GM12878 (cell line): Measurements from ENCODE around the gene PPIF. TPM values are rescaled to one million over a fixed set of nuclear protein-coding genes. Genes with fewer than 3 reads are reported as not detected.

Source experiments
- ATAC-seq: fragments of 200-7000 bp; cut with Tn5 transposase; 3 replicates; pipeline ENCODE4 v1.9.1; 2020; ENCODE audit warnings: mild to moderate bottlenecking, moderate library complexity
- BruUV-seq: library from RNA; stranded (reverse); fragments of 400-500 nt; replicated peaks from 2 replicates; lab custom pipeline; 2021; lab: Mats Ljungman, UMichigan
- CTCF ChIA-PET: fragments of 300-600 bp; sonication (Branson Sonifier 250); formaldehyde crosslinking; extraction: SDS; loops from one replicate; lab custom pipeline; 2021; ENCODE audit warnings: inconsistent platforms; lab: Yijun Ruan, JAX
- POLR2A ChIA-PET: fragments of 350-600 bp; formaldehyde crosslinking; extraction: SDS; loops from one replicate; lab custom pipeline; 2021; ENCODE audit warnings: inconsistent platforms; lab: Charles Lee
- RAD21 ChIA-PET: fragments of 300-600 bp; sonication (Branson Sonifier 250); formaldehyde crosslinking; loops from one replicate; lab custom pipeline; 2023; ENCODE audit warnings: antibody characterized with exemption; ENCODE audit not compliant: unreplicated experiment; lab: Charles Lee
- SMC1A ChIA-PET: fragments of 300-600 bp; sonication (Branson Sonifier 250); formaldehyde crosslinking; loops from one replicate; lab custom pipeline; 2023; ENCODE audit not compliant: unreplicated experiment, uncharacterized antibody; lab: Charles Lee
- DNase-seq: peaks from one replicate; pipeline ENCODE4 v3.0.0-alpha.2; 2011; ENCODE audit warnings: low read depth, low spot score
- FAIRE-seq: peaks from 3 replicates; lab custom pipeline; 2011; peaks lifted over from hg19 to GRCh38; lab: Jason Lieb, UNC
- H2AFZ ChIP-seq: 2 replicates; pipeline ENCODE4 v1.6.0; 2011; ENCODE audit warnings: low read depth, low read length, control low read depth; ENCODE audit not compliant: control insufficient read depth
- H3K27ac ChIP-seq: 2 replicates; pipeline ENCODE4 v1.5.1; 2011; ENCODE audit warnings: control low read depth; ENCODE audit not compliant: control insufficient read depth, insufficient read depth
- H3K27me3 ChIP-seq, 2 experiments: replicated peaks in 1 of 2; 2 replicates each; pipeline versions ENCODE4 v1.6.0 to v1.6.1; 2011; ENCODE audit warnings: low read length in 1 of 2; ENCODE audit not compliant: control insufficient read depth in 2 of 2, insufficient read depth in 2 of 2
- H3K36me3 ChIP-seq, 2 experiments: 2 replicates each; pipeline ENCODE4 v1.5.1; 2011; ENCODE audit warnings: low read length in 1 of 2; ENCODE audit not compliant: control insufficient read depth in 2 of 2, insufficient read depth in 2 of 2
- H3K4me1 ChIP-seq: 2 replicates; pipeline ENCODE4 v1.6.1; 2011; ENCODE audit warnings: mild to moderate bottlenecking, low read length, moderate library complexity, mixed read lengths; ENCODE audit not compliant: control insufficient read depth, insufficient read depth
- H3K4me2 ChIP-seq: 2 replicates; pipeline ENCODE4 v1.6.0; 2011; ENCODE audit warnings: control low read depth; ENCODE audit not compliant: control insufficient read depth, insufficient read depth
- H3K4me3 ChIP-seq: fragments of 200-600 bp; sonication (generic); 2 replicates; pipeline ENCODE4 v1.5.1; 2016
- H3K79me2 ChIP-seq: 2 replicates; pipeline ENCODE4 v1.6.0; 2011; ENCODE audit warnings: low read length; ENCODE audit not compliant: control insufficient read depth, insufficient read depth
- H3K9ac ChIP-seq: 2 replicates; pipeline ENCODE4 v1.8.0; 2011; ENCODE audit warnings: low read length, control low read depth, mixed read lengths; ENCODE audit not compliant: control insufficient read depth, insufficient read depth
- H3K9me3 ChIP-seq: replicated peaks from 3 replicates; pipeline ENCODE4 v1.5.1; 2011; ENCODE audit warnings: mild to moderate bottlenecking, low read length; ENCODE audit not compliant: control insufficient read depth, insufficient read depth
- H4K20me1 ChIP-seq: 2 replicates; pipeline ENCODE4 v1.6.0; 2011; ENCODE audit not compliant: control insufficient read depth, insufficient read depth
- E2F4 ChIP-seq: IDR thresholded peaks from 2 replicates; pipeline ENCODE4 v1.6.1; 2012; ENCODE audit warnings: low read depth, low read length, improper control_type of control experiment
- HCFC1 ChIP-seq: fragments of 150-350 bp; IDR thresholded peaks from 2 replicates; pipeline ENCODE4 v1.6.1; 2014; ENCODE audit warnings: low read length
- HSF1 ChIP-seq: fragments of 150-350 bp; IDR thresholded peaks from 2 replicates; pipeline ENCODE4 v1.6.1; 2014; ENCODE audit warnings: mild to moderate bottlenecking, low read depth, low read length
- MLLT1 ChIP-seq: fragments of 450-650 bp; IDR thresholded peaks from 2 replicates; pipeline ENCODE4 v1.6.1; 2016; ENCODE audit warnings: mild to moderate bottlenecking
- NBN ChIP-seq: fragments of 450-650 bp; IDR thresholded peaks from 2 replicates; pipeline ENCODE4 v1.6.1; 2016
- NR2C1 ChIP-seq: fragments of 450-650 bp; IDR thresholded peaks from 2 replicates; pipeline ENCODE4 v1.6.1; 2017; ENCODE audit warnings: antibody characterized with exemption, mild to moderate bottlenecking, moderate library complexity
- PAX8 ChIP-seq: fragments of 450-650 bp; IDR thresholded peaks from 2 replicates; pipeline ENCODE4 v1.6.1; 2017; ENCODE audit warnings: mild to moderate bottlenecking, moderate library complexity
- TCF7 ChIP-seq: IDR thresholded peaks from 2 replicates; pipeline ENCODE4 v1.6.1; 2014; ENCODE audit warnings: antibody characterized with exemption, borderline replicate concordance
- ZBED1 ChIP-seq: IDR thresholded peaks from 2 replicates; pipeline ENCODE4 v1.6.1; 2016; ENCODE audit warnings: borderline replicate concordance
- ZBTB33 ChIP-seq: fragments of 450-650 bp; IDR thresholded peaks from 2 replicates; pipeline ENCODE4 v1.6.1; 2017; ENCODE audit warnings: mild to moderate bottlenecking
- ZNF622 ChIP-seq: fragments of 450-650 bp; IDR thresholded peaks from 2 replicates; pipeline ENCODE4 v1.6.1; 2017; ENCODE audit warnings: mild to moderate bottlenecking, inconsistent platforms
- WGBS: methylation state at CpG from one replicate; pipeline ENCODE4 v1.1.6; 2016; ENCODE audit warnings: low lambda C conversion rate; ENCODE audit not compliant: insufficient replicate concordance, insufficient coverage; ENCODE audit errors: missing lambda C conversion rate; 5-methylcytosine and 5-hydroxymethylcytosine counted together
- in situ Hi-C: fragments of 300-500 bp; cut with MboI; formaldehyde crosslinking; loops from 9 replicates; pipeline ENCODE4 v1.14.3; 2018; ENCODE audit warnings: mixed read lengths
- intact Hi-C: fragments of 100-400 bp; cut with micrococcal nuclease; formaldehyde crosslinking; loops from one replicate; pipeline ENCODE4 v1.14.2; 2022; ENCODE audit not compliant: unreplicated experiment
- polyA plus RNA-seq, 11 experiments: library from polyadenylated mRNA; depleted of rRNA in 4 of 11; unstranded in 6 of 11; stranded (reverse) in 5 of 11; fragments of >200 nt; fragmentation: Nextera tagmentation in 4 of 11; fragmentation: Illumina TruSeq in 1 of 11; extraction: Ambion mirVana in 4 of 11; extraction: Trizol in 1 of 11; gene quantifications; 1 replicate in 1 of 11; 2 replicates in 10 of 11; pipeline versions ENCODE4 v1.2.1 to v1.2.3, GENCODE V29; 2011 to 2016; ENCODE audit warnings: inconsistent platforms in 2 of 11, missing spikeins in 2 of 11, low read depth in 1 of 11
- total RNA-seq, 4 experiments: library from RNA; depleted of rRNA in 3 of 4; stranded (reverse); fragments of >200 nt in 3 of 4; fragmentation: Illumina TruSeq in 1 of 4; extraction: Trizol in 1 of 4; gene quantifications; 2 replicates each; pipeline versions ENCODE4 v1.2.1 to v1.2.3, GENCODE V29; 2013 to 2021
- TF ChIP-seq, protein P1 (sequence below): fragments of 450-650 bp; formaldehyde crosslinking; IDR thresholded peaks from 2 replicates; pipeline ENCODE4 v1.5.0; 2022; ENCODE audit warnings: mild to moderate bottlenecking, missing genetic modification characterization

PPIF gene
- total and polyA plus RNA-seq, 10 of the 15 experiments (the other 5 are each of a cell fraction or from before 2014, with no cell fraction given) = 28.8 to 180 (median 128) TPM

DNA sequence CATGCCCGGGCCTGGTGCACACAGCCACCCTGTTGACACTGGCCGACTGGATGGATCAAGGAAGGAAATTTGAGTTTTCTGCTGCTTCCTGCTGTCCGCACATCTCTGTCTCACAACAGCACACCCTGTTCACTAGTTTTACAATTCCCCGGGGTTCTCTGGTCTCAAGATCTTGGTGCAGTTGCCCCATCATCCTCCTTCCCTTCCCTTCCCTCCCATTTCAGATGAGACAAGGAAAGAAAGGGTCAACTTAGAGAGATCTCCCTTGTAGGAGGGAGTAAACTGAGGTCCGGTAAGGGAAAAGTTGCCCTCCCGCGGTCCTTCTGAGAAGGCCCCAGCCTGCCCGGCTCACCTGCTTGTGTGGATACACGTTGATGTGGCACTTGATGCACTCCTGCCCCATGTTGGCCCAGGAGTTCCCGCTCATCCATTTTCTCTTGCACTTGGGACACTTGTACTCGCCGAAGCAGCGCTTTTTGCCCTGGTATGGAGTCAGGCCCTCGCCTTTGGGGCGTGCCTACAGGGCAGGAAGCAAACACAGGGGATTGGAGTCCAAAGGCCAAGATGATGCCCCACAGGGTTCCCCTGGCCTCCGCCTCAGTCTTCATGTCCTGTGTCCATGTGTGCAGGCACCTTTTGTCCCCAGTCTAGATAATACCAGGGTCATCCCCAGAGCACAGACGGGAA is 46.8 kb downstream of the PPIF start:
- no peak overlapping the region for H2AFZ ChIP-seq
- H3K27me3 ChIP-seq = no peaks in the 10 kb centered on the region; a peak in 1 of 4 replicates
- no peaks in the 10 kb centered on the region for H3K36me3 ChIP-seq
- ChIA-PET RAD21 (no interaction called here), CTCF (no interaction called here), POLR2A (no interaction called here), SMC1A (no interaction called here)
- no peaks in the 10 kb centered on the region for H3K79me2 ChIP-seq
- intact Hi-C loops = no loop called here
- H3K27ac ChIP-seq = no peak overlapping the region
- DNase-seq = no peak
- H3K9me3 ChIP-seq = no peaks in the 10 kb centered on the region
- no peak overlapping the region for H3K4me3 ChIP-seq
- in situ Hi-C loops = no loop called here
- no peak overlapping the region for H3K4me2 ChIP-seq
- 60% methylated on average over 17 of the region's 17 CpGs for WGBS
- FAIRE-seq = no peak
- H3K9ac ChIP-seq = no peak overlapping the region
- no TSS peak for BruUV-seq
- no peak for ATAC-seq
- H3K4me1 ChIP-seq = 0 out of 2 replicates have a peak, but pooled peaks cover under 1% of the 10 kb centered on the region
- H4K20me1 ChIP-seq = no peaks in the 10 kb centered on the region
- TF ChIP-seq E2F4 (no peak), HCFC1 (no peak), ZNF622 (no peak), ZBED1 (no peak), HSF1 (no peak), MLLT1 (no peak), ZBTB33 (no peak), PAX8 (no peak), NBN (no peak), TCF7 (no peak), NR2C1 (no peak)
- TF ChIP-seq, protein P1, sequence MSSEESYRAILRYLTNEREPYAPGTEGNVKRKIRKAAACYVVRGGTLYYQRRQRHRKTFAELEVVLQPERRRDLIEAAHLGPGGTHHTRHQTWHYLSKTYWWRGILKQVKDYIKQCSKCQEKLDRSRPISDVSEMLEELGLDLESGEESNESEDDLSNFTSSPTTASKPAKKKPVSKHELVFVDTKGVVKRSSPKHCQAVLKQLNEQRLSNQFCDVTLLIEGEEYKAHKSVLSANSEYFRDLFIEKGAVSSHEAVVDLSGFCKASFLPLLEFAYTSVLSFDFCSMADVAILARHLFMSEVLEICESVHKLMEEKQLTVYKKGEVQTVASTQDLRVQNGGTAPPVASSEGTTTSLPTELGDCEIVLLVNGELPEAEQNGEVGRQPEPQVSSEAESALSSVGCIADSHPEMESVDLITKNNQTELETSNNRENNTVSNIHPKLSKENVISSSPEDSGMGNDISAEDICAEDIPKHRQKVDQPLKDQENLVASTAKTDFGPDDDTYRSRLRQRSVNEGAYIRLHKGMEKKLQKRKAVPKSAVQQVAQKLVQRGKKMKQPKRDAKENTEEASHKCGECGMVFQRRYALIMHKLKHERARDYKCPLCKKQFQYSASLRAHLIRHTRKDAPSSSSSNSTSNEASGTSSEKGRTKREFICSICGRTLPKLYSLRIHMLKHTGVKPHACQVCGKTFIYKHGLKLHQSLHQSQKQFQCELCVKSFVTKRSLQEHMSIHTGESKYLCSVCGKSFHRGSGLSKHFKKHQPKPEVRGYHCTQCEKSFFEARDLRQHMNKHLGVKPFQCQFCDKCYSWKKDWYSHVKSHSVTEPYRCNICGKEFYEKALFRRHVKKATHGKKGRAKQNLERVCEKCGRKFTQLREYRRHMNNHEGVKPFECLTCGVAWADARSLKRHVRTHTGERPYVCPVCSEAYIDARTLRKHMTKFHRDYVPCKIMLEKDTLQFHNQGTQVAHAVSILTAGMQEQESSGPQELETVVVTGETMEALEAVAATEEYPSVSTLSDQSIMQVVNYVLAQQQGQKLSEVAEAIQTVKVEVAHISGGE (CRISPR knock-in tag) = no peak
